ENCODE results near the gene GSTA2.

The GSTA2 gene

GRCh38 chr6:52726193-52726542 is 37.1 kb downstream of the GSTA2 start:
- Histone ChIP-seq H3K27ac (ENCODE audit: extremely low read depth, low read depth, low read length) (no peak overlapping the region), H3K4me1 (ENCODE audit: control insufficient read depth, insufficient read depth, low read length) (peaks cover 4% of the 10 kb centered on the region; the same call in 1 of the 2 replicates), H3K9me3 (ENCODE audit: control insufficient read depth, insufficient read depth, low read depth, low read length) (no peaks in the 10 kb centered on the region), H3K4me3 (ENCODE audit: low read depth, low read length) (no peak overlapping the region), H3K36me3 (ENCODE audit: control insufficient read depth in 2 of 2, insufficient read depth in 1 of 2, low read length in 2 of 2) (no peaks in the 10 kb centered on the region)
- ChIA-PET CTCF (interaction anchor here (0.6 to 1.0 kb wide), 5 partner anchors 16 to 744 kb away, joined by 3 to 5 read pairs (median 3); no protein-coding TSS in a partner anchor), POLR2A (no interaction called here)
- TF ChIP-seq ZNF274 (IDR thresholded peaks at IDR 0.05; ENCODE audit: low read length) (no peak), ZNF274 (tag by site-specific recombination; IDR thresholded peaks at IDR 0.05; ENCODE audit: borderline replicate concordance) (no peak), ZNF677 (tag by site-specific recombination; IDR thresholded peaks at IDR 0.05) (no peak), ZNF18 (tag by site-specific recombination; IDR thresholded peaks at IDR 0.05) (no peak), ZNF521 (tag by site-specific recombination; IDR thresholded peaks at IDR 0.05) (no peak), ZNF2 (tag by site-specific recombination; IDR thresholded peaks at IDR 0.05) (no peak), ZBTB26 (tag by site-specific recombination; optimal IDR thresholded peaks at IDR 0.05) (no peak), ZNF140 (tag by site-specific recombination; IDR thresholded peaks at IDR 0.05) (no peak), ZNF350 (tag by site-specific recombination; IDR thresholded peaks at IDR 0.05) (no peak), ZNF843 (tag by site-specific recombination; IDR thresholded peaks at IDR 0.05) (no peak)

- no peaks in the 10 kb centered on the region for H3K9me3 ChIP-seq (ENCODE audit: control insufficient read depth, insufficient read depth, low read depth, low read length)
- no peak overlapping the region for H3K27ac ChIP-seq (ENCODE audit: extremely low read depth, low read depth, low read length)
- CTCF ChIA-PET: interaction anchor here (0.6 to 3.0 kb wide), 19 partner anchors 8 to 744 kb away, joined by 3 to 18 read pairs (median 5); partner anchors contain the start of gene GSTA2
- H3K4me1 ChIP-seq (ENCODE audit: control insufficient read depth, insufficient read depth, low read length): peaks cover 4% of the 10 kb centered on the region; the same call in 1 of the 2 replicates
- H3K4me3 ChIP-seq (ENCODE audit: low read depth, low read length): no peak overlapping the region
- POLR2A ChIA-PET: no interaction called here
- TF ChIP-seq FEZF1 (tag by site-specific recombination; IDR thresholded peaks at IDR 0.05) (no peak), RBAK (tag by site-specific recombination; IDR thresholded peaks at IDR 0.05) (no peak), ZNF280C (tag by site-specific recombination; IDR thresholded peaks at IDR 0.05) (no peak), ZNF146 (tag by site-specific recombination; IDR thresholded peaks at IDR 0.05) (no peak), ZNF433 (tag by site-specific recombination; IDR thresholded peaks at IDR 0.05; ENCODE audit: low read depth) (no peak), ZNF24 (tag by site-specific recombination; IDR thresholded peaks at IDR 0.05) (no peak), ZBTB26 (tag by site-specific recombination; optimal IDR thresholded peaks at IDR 0.05) (no peak)
- TF ChIP-seq, protein P1, sequence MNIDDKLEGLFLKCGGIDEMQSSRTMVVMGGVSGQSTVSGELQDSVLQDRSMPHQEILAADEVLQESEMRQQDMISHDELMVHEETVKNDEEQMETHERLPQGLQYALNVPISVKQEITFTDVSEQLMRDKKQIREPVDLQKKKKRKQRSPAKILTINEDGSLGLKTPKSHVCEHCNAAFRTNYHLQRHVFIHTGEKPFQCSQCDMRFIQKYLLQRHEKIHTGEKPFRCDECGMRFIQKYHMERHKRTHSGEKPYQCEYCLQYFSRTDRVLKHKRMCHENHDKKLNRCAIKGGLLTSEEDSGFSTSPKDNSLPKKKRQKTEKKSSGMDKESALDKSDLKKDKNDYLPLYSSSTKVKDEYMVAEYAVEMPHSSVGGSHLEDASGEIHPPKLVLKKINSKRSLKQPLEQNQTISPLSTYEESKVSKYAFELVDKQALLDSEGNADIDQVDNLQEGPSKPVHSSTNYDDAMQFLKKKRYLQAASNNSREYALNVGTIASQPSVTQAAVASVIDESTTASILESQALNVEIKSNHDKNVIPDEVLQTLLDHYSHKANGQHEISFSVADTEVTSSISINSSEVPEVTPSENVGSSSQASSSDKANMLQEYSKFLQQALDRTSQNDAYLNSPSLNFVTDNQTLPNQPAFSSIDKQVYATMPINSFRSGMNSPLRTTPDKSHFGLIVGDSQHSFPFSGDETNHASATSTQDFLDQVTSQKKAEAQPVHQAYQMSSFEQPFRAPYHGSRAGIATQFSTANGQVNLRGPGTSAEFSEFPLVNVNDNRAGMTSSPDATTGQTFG (tag by site-specific recombination; IDR thresholded peaks at IDR 0.05; ENCODE audit: borderline replicate concordance): no peak
- H3K36me3 ChIP-seq (ENCODE audit: control insufficient read depth in 2 of 2, insufficient read depth in 1 of 2, low read length in 2 of 2): no peaks in the 10 kb centered on the region
Measured at GRCh38 chr6:52725535-52726192, 37.6 kb downstream of the GSTA2 start.
